ENCODE data around the gene NEMP1.

- TF ChIP-seq POLR2A (IDR thresholded peaks at IDR 0.05) (no peak), CTCF (IDR thresholded peaks at IDR 0.05) (no peak)
These were observed 59.7 kb downstream of the NEMP1 start for GRCh38 chr12:57018906-57019305.
